Measurements from ENCODE around the gene DAB2IP. TPM values are rescaled to one million over a fixed set of nuclear protein-coding genes. Genes with fewer than 3 reads are reported as not detected.

DAB2IP gene
- total RNA-seq, 1 donor from 2014 or later: 38.0 TPM

GRCh38 chr9:121819428-121820231, 168.2 kb downstream of the DAB2IP start:
- no peak for TF ChIP-seq CTCF (IDR thresholded peaks at IDR 0.05; ENCODE audit: insufficient read depth, low read length, poor library complexity, severe bottlenecking)
- H3K36me3 ChIP-seq (ENCODE audit: control insufficient read depth, insufficient read depth, low read length): no peaks in the 10 kb centered on the region
- DNase-seq (ENCODE audit: low read depth): no peak
- H3K4me3 ChIP-seq (ENCODE audit: low read depth, low read length): no peak overlapping the region
- peaks cover 13% of the 10 kb centered on the region for H3K27me3 ChIP-seq (ENCODE audit: control insufficient read depth, insufficient read depth, low read length)

- no peak for TF ChIP-seq CTCF (IDR thresholded peaks at IDR 0.05; ENCODE audit: insufficient read depth, low read length, poor library complexity, severe bottlenecking)
- no peak for DNase-seq (ENCODE audit: low read depth)
- Histone ChIP-seq H3K4me3 (ENCODE audit: low read depth, low read length) (no peak overlapping the region), H3K36me3 (ENCODE audit: control insufficient read depth, insufficient read depth, low read length) (no peaks in the 10 kb centered on the region), H3K27me3 (ENCODE audit: control insufficient read depth, insufficient read depth, low read length) (peaks cover 10% of the 10 kb centered on the region)
These were observed 169.0 kb downstream of the DAB2IP start for GRCh38 chr9:121820286-121821005.

- peaks cover 10% of the 10 kb centered on the region for H3K27me3 ChIP-seq (ENCODE audit: control insufficient read depth, insufficient read depth, low read length)
- H3K36me3 ChIP-seq (ENCODE audit: control insufficient read depth, insufficient read depth, low read length): no peaks in the 10 kb centered on the region
- DNase-seq (ENCODE audit: low read depth): no peak
- no peak overlapping the region for H3K4me3 ChIP-seq (ENCODE audit: low read depth, low read length)
- TF ChIP-seq CTCF (IDR thresholded peaks at IDR 0.05; ENCODE audit: insufficient read depth, low read length, poor library complexity, severe bottlenecking): no peak
These were observed 169.9 kb downstream of the DAB2IP start for GRCh38 chr9:121821326-121821725.

GRCh38 chr9:121822093-121823085, 171.0 kb downstream of the DAB2IP start:
- Histone ChIP-seq H3K4me3 (ENCODE audit: low read depth, low read length) (no peak overlapping the region), H3K36me3 (ENCODE audit: control insufficient read depth, insufficient read depth, low read length) (no peaks in the 10 kb centered on the region), H3K27me3 (ENCODE audit: control insufficient read depth, insufficient read depth, low read length) (peaks cover 10% of the 10 kb centered on the region)
- TF ChIP-seq CTCF (IDR thresholded peaks at IDR 0.05; ENCODE audit: insufficient read depth, low read length, poor library complexity, severe bottlenecking): no peak
- no peak for DNase-seq (ENCODE audit: low read depth)

- no peak for TF ChIP-seq CTCF (IDR thresholded peaks at IDR 0.05; ENCODE audit: insufficient read depth, low read length, poor library complexity, severe bottlenecking)
- H3K36me3 ChIP-seq (ENCODE audit: control insufficient read depth, insufficient read depth, low read length): no peaks in the 10 kb centered on the region
- peaks cover 5% of the 10 kb centered on the region for H3K27me3 ChIP-seq (ENCODE audit: control insufficient read depth, insufficient read depth, low read length)
- no peak overlapping the region for H3K4me3 ChIP-seq (ENCODE audit: low read depth, low read length)
- no peak for DNase-seq (ENCODE audit: low read depth)
These were observed 172.2 kb downstream of the DAB2IP start for GRCh38 chr9:121823451-121824169.
